Smooth muscle cell (in vitro differentiated cells): ENCODE data around the gene ABCB6. TPM values are rescaled to one million over a fixed set of nuclear protein-coding genes. Genes with fewer than 3 reads are reported as not detected.

Source experiments
- DNase-seq: peaks from one replicate; lab custom pipeline; 2025; ENCODE audit not compliant: unreplicated experiment; lab: John Stamatoyannopoulos, UW
- H2AFZ ChIP-seq: fragments of 200-600 bp; sonication (generic); 2 replicates; pipeline ENCODE4 v1.6.0; 2016; ENCODE audit warnings: antibody characterized with exemption, low read depth, mild to moderate bottlenecking
- H3F3A ChIP-seq: fragments of 200-600 bp; sonication (generic); 2 replicates; pipeline ENCODE4 v1.6.0; 2017; ENCODE audit warnings: antibody characterized with exemption, low read depth
- H3K27ac ChIP-seq: fragments of 200-600 bp; sonication (generic); 2 replicates; pipeline ENCODE4 v1.5.1; 2016; ENCODE audit warnings: low read depth, mild to moderate bottlenecking
- H3K27me3 ChIP-seq: fragments of 200-600 bp; sonication (generic); 2 replicates; pipeline ENCODE4 v1.6.1; 2016; ENCODE audit warnings: low read depth, mild to moderate bottlenecking
- H3K36me3 ChIP-seq: fragments of 200-600 bp; sonication (generic); 2 replicates; pipeline ENCODE4 v1.5.1; 2016; ENCODE audit warnings: low read depth
- H3K4me1 ChIP-seq: fragments of 200-600 bp; sonication (generic); 2 replicates; pipeline ENCODE4 v1.5.1; 2016; ENCODE audit warnings: low read depth
- H3K4me2 ChIP-seq: fragments of 200-600 bp; sonication (generic); 2 replicates; pipeline ENCODE4 v1.6.0; 2016; ENCODE audit warnings: mild to moderate bottlenecking
- H3K4me3 ChIP-seq: fragments of 200-600 bp; sonication (generic); 2 replicates; pipeline ENCODE4 v1.5.1; 2016; ENCODE audit warnings: mild to moderate bottlenecking
- H3K79me2 ChIP-seq: fragments of 200-600 bp; sonication (generic); 2 replicates; pipeline ENCODE4 v1.6.0; 2016; ENCODE audit warnings: low read depth, mild to moderate bottlenecking
- H3K9ac ChIP-seq: fragments of 200-600 bp; sonication (generic); 2 replicates; pipeline ENCODE4 v1.6.0; 2016; ENCODE audit warnings: low read depth
- H3K9me3 ChIP-seq: fragments of 200-600 bp; sonication (generic); replicated peaks from 2 replicates; pipeline ENCODE4 v1.5.1; 2016; ENCODE audit warnings: low read depth
- H4K20me1 ChIP-seq: fragments of 200-600 bp; sonication (generic); 2 replicates; pipeline ENCODE4 v1.6.0; 2016; ENCODE audit warnings: low read depth
- CTCF ChIP-seq: fragments of 200-600 bp; sonication (generic); IDR thresholded peaks from 2 replicates; pipeline ENCODE4 v1.5.1; 2017; ENCODE audit warnings: borderline replicate concordance, mild to moderate bottlenecking, antibody characterized with exemption; ENCODE audit not compliant: insufficient read depth, poor library complexity, severe bottlenecking
- WGBS: methylation state at CpG from one replicate; pipeline ENCODE4 v1.1.7; 2016; ENCODE audit warnings: low lambda C conversion rate; 5-methylcytosine and 5-hydroxymethylcytosine counted together
- polyA plus RNA-seq: library from polyadenylated mRNA; unstranded; fragments of >200 nt; fragmentation: Nextera tagmentation; extraction: Ambion mirVana; gene quantifications from 2 replicates; pipeline ENCODE4 v1.2.1, GENCODE V29; 2016
- total RNA-seq: library from RNA; depleted of rRNA; stranded (reverse); fragments of >200 nt; gene quantifications from 2 replicates; pipeline ENCODE4 v1.2.3, GENCODE V29; 2014

The ABCB6 gene
- total and polyA plus RNA-seq, 2 experiments from 2014 or later, result 18.2 to 41.3 TPM

GRCh38 chr2:219213026-219213415 is 5.7 kb downstream of the ABCB6 start:
- Histone ChIP-seq H3K27ac (no peak overlapping the region), H3F3A (peaks cover under 1% of the 10 kb centered on the region), H4K20me1 (no peaks in the 10 kb centered on the region), H3K36me3 (no peaks in the 10 kb centered on the region), H3K27me3 (no peaks in the 10 kb centered on the region), H3K79me2 (peaks cover 10% of the 10 kb centered on the region), H3K4me1 (peaks cover 3% of the 10 kb centered on the region), H3K9ac (no peak overlapping the region), H3K4me2 (no peak overlapping the region), H2AFZ (no peak overlapping the region), H3K9me3 (no peaks in the 10 kb centered on the region), H3K4me3 (no peak overlapping the region)
- no peak for TF ChIP-seq CTCF
- WGBS, result 98% methylated on average over 8 of the region's 8 CpGs
- DNase-seq, result no peak

- Histone ChIP-seq H3K36me3 (no peaks in the 10 kb centered on the region), H3K27me3 (no peaks in the 10 kb centered on the region)
- no peak for TF ChIP-seq CTCF
Observed at GRCh38 chr2:219210886-219211362, 7.8 kb downstream of the ABCB6 start.

GRCh38 chr2:219210196-219210885 is 8.4 kb downstream of the ABCB6 start:
- Histone ChIP-seq H3K9me3 (no peaks in the 10 kb centered on the region), H3K4me2 (no peak overlapping the region), H4K20me1 (no peaks in the 10 kb centered on the region), H2AFZ (no peak overlapping the region), H3K79me2 (no peaks in the 10 kb centered on the region), H3K4me3 (no peak overlapping the region), H3K36me3 (no peaks in the 10 kb centered on the region), H3K27me3 (no peaks in the 10 kb centered on the region), H3K4me1 (no peaks in the 10 kb centered on the region), H3K27ac (no peak overlapping the region), H3K9ac (no peak overlapping the region), H3F3A (peaks cover 5% of the 10 kb centered on the region)
- WGBS, result 97% methylated on average over 24 of the region's 24 CpGs
- no peak for TF ChIP-seq CTCF
- DNase-seq, result no peak

More at GRCh38 chr2:219210886-219211362, 7.8 kb downstream of the ABCB6 start:
- WGBS, result 95% methylated on average over 9 of the region's 9 CpGs
- no peak overlapping the region for H3K4me3 ChIP-seq
- no peak overlapping the region for H3K9ac ChIP-seq
- H3K79me2 ChIP-seq, result no peaks in the 10 kb centered on the region
- H4K20me1 ChIP-seq, result no peaks in the 10 kb centered on the region
- no peak for DNase-seq
- no peak overlapping the region for H3K4me2 ChIP-seq
- H3K9me3 ChIP-seq, result no peaks in the 10 kb centered on the region
- no peak overlapping the region for H2AFZ ChIP-seq
- peaks cover 5% of the 10 kb centered on the region for H3F3A ChIP-seq
- H3K27ac ChIP-seq, result no peak overlapping the region
- no peaks in the 10 kb centered on the region for H3K4me1 ChIP-seq
